A204.1 (cell line): Measurements from ENCODE around the gene UMAD1.

Source experiments
- FAIRE-seq: peaks from 2 replicates; lab custom pipeline; 2012; peaks lifted over from hg19 to GRCh38; lab: Jason Lieb, UNC

Gene UMAD1

GRCh38 chr7:7693881-7694280, 53.3 kb downstream of the UMAD1 start:
- FAIRE-seq = no peak

DNA sequence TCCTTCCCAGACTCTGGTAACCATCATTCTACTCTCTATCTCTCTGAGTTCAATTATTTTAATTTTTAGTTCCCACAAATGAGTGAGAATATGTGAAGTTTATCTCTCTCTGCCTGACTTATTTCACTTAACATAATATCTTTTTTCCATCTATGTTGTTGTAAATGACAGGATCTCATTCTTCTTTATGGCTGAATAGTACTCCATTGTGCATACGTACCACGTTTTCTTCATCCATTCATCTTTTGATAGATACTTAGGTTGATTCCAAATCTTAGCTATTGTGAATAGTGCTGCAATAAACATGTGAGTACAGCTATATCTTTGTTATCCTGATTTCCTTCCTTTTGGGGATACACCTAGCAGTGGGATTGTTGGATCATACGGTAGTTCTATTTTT, 54.0 kb downstream of the UMAD1 start:
- no peak for FAIRE-seq

GRCh38 chr7:7695111-7695817, 54.7 kb downstream of the UMAD1 start:
- no peak for FAIRE-seq

- no peak for FAIRE-seq
These were observed 56.0 kb downstream of the UMAD1 start for GRCh38 chr7:7696458-7697119.

- FAIRE-seq = no peak
These were observed 58.4 kb downstream of the UMAD1 start for GRCh38 chr7:7698930-7699329.

GRCh38 chr7:7699380-7699779, 58.8 kb downstream of the UMAD1 start:
- FAIRE-seq = no peak

DNA sequence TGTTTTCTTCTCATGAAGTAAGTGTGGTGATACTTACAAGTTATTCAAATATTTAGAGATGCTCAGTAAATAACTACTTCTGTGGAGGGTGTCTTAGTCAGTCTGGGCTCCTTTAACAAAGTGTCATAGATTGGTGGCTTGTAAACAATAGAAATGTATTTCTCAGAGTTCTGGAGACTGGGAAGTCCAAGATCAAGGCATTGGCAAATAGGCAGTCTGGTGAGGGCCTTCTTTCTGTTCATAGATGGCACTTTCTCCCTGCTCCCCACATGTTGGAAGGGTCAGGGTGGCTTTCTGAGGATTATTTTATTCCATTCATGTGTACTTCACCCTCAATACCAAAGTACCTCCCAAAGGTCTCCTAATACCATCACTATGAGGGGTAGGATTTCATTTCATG, 59.4 kb downstream of the UMAD1 start:
- no peak for FAIRE-seq

- FAIRE-seq = no peak
These were observed 61.0 kb downstream of the UMAD1 start for GRCh38 chr7:7701527-7701926.

DNA sequence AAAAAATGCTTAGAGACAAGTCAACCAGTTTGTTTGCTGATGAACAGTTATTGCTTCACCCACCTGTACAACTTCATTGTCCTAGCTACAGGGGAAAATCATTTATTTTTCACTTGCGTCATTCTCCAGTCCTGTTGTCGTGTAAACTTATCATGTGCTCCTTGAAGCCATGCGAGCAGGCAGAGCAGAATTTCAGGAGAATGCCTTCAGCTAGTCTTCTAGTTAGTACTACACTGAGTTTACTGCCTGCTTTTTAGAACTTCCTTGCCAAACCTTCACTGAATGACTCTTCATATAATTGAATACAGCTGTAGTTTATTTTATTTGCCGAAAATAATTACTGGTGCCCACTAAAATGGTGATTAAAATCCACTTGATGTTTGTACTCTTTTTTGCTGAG, 62.3 kb downstream of the UMAD1 start:
- no peak for FAIRE-seq

DNA sequence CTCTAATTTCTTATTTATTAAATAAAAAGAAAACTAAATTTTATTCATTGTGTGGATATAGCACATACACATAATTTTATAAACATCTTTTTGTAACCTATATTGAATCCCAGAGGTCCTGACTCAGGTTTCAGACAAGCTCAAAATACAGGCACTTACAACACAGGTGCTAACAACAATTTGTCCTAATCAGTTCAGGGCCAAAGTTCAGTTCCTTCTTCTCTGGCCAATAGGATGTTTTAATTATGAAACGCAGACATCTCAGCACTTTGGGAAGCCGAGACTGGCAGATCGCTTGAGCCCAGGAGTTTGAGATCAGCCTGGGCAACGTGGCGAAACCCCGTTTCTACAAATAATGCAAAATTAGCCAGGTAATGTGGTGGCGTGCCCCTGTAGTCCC, 62.9 kb downstream of the UMAD1 start:
- FAIRE-seq = no peak

GRCh38 chr7:7704867-7705266, 64.3 kb downstream of the UMAD1 start:
- FAIRE-seq = no peak

GRCh38 chr7:7705318-7705717, 64.8 kb downstream of the UMAD1 start:
- no peak for FAIRE-seq

GRCh38 chr7:7706101-7706511, 65.6 kb downstream of the UMAD1 start:
- no peak for FAIRE-seq

- no peak for FAIRE-seq
These were observed 66.1 kb downstream of the UMAD1 start for GRCh38 chr7:7706556-7707172.

GRCh38 chr7:7707246-7707645, 66.7 kb downstream of the UMAD1 start:
- no peak for FAIRE-seq

- no peak for FAIRE-seq
These were observed 67.3 kb downstream of the UMAD1 start for GRCh38 chr7:7707806-7708205.

DNA sequence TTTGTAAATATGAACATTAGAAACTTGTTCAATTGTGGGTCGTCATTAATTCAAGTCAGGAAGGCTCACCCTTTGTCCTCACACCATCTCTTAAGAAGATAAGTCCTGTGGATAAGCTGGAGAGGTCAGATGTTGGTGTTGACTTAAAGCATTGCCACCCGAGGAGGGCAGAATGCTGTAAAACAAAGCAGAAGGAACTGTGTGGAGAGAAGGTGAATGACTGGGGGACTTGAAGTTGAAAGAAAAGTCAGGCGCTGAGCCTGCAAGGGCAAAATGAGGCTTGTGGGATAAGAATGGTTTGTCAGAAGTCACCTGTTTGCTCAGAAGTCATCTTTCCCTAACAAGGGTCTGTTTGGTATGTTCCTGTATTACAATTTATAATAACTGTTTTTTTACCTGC, 68.7 kb downstream of the UMAD1 start:
- FAIRE-seq = no peak

GRCh38 chr7:7710469-7710868, 69.9 kb downstream of the UMAD1 start:
- no peak for FAIRE-seq

- FAIRE-seq = no peak
These were observed 73.2 kb downstream of the UMAD1 start for GRCh38 chr7:7713730-7714129.

DNA sequence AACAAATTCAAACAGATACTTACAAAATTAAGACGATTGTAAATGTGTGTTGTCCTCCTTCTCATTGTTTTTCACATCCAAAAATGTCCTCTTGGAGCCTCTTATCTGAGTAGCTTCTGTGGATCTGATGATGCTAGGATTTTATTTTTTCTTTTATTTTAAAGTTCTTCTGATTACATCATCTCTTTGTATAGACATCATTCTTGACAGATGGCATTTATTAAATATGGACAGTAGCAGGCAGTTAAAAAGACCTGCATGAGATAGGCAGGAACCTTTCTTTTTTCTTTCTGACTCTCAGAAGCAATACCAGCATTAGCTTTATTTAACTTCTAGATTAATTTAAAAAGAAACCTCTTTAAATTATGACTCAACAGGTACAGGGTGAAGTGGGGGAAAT, 77.9 kb downstream of the UMAD1 start, which contains the start of gene RPA3:
Gene RPA3, minus strand, starts transcription at position 116 of the 400 bp plus-strand sequence. CDS start 78,189 bp downstream, outside the sequence.
- FAIRE-seq = no peak

- no peak for FAIRE-seq
These were observed 78.7 kb downstream of the UMAD1 start for GRCh38 chr7:7719236-7719635.

GRCh38 chr7:7720193-7720592, 79.6 kb downstream of the UMAD1 start:
- no peak for FAIRE-seq

- no peak for FAIRE-seq
These were observed 80.4 kb downstream of the UMAD1 start for GRCh38 chr7:7720750-7721621.
